Activated CD8-positive, alpha-beta memory T cell treated with anti-CD3 and anti-CD28 coated beads for 36 hours (primary cell): ENCODE measurements around the gene CDKN2AIPNL. TPM values are rescaled to one million over a fixed set of nuclear protein-coding genes. Genes with fewer than 3 reads are reported as not detected.

ENCODE experiments used
- CTCF ChIA-PET: fragments of 350-600 bp; sonication (Branson Sonifier 250); formaldehyde crosslinking; loops from one replicate; lab custom pipeline; 2021; ENCODE audit warnings: antibody characterized with exemption; lab: Charles Lee
- POLR2A ChIA-PET: fragments of 350-600 bp; sonication (Branson Sonifier 250); formaldehyde crosslinking; loops from one replicate; lab custom pipeline; 2021; ENCODE audit warnings: antibody characterized with exemption; lab: Charles Lee
- total RNA-seq, 2 experiments: library from RNA; stranded (reverse); gene quantifications; one replicate each; pipeline ENCODE4 v1.2.3, GENCODE V29; 2021

CDKN2AIPNL gene
- total RNA-seq: 10 to 100 TPM; 42.3 to 44.7 TPM

DNA sequence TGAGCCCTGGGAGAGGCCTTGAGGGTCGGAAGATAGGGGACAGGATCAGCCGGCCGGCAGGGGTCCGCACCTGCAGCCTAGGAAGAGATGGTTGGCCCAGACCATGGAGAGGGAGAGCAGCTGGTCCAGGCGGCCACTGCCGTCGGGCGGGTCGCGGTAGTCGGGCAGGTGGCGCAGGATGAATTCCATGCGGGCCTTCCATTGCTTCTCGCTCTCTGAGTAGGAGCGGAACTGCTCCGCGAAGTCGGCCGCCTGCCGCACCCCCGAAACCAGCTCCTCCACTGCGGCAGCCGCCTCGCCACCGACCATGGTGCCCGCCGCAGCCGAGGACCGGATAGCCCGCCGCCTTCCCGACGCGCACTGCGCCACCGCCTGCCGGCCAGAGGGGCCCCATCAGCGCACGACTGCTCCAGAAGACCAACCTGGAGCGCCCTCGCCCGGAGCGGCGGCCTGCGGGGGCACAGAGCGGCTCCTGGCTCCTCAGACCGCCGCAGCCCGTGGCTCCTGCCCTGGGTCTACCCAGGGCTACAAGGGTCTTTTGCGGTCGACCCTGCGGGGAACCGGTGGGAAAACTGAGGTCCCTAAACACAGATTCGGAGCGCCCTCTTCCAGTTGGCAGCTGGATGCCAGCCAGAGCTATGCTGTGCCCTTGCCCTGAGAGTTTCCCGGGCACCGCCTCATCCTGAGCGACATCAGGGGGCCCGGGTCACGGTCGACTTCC is at the start of gene CDKN2AIPNL:
CDKN2AIPNL (minus strand) TSS at position 336 of the 721 bp plus-strand sequence; CDS start at position 309, 27 bp downstream.
- CTCF ChIA-PET: interaction anchor here (0.6 to 2.9 kb wide), 22 partner anchors 10 to 234 kb away, joined by 3 to 21 read pairs (median 4); partner anchors contain the start of genes JADE2 and SKP1
- POLR2A ChIA-PET: interaction anchor here (0.6 to 1.5 kb wide), 10 partner anchors 20 to 286 kb away, joined by 3 to 8 read pairs (median 4); partner anchors contain the start of genes JADE2 and UBE2B

DNA sequence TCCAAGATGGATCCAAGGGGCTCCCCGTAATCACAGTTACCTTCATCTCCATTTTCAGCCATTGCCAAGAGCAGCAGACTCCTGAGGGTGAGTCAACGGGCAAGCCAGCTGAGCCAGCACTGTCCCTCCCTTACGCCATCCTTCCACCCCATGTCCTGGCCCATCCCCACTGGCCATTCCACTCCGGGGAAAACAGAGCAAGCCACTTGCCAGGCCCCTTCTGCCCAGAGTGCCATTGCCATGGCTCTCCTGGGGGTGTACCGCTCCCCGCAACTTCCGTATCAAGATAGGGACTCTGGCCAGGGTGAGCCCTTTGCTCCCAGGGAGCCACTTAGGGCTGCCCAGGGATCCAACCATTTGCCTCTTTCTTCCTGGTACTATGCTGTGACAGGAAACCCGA is 48.9 kb upstream of the CDKN2AIPNL start:
- CTCF ChIA-PET: interaction anchor here (1.4 kb wide), 1 partner anchor 64 kb away, joined by 5 read pairs; no protein-coding TSS in a partner anchor
- POLR2A ChIA-PET: no interaction called here

GRCh38 chr5:134459491-134459890 is 47.8 kb upstream of the CDKN2AIPNL start:
- CTCF ChIA-PET: interaction anchor here (0.7 kb wide), 1 partner anchor 120 kb away, joined by 5 read pairs; no protein-coding TSS in a partner anchor
- POLR2A ChIA-PET: no interaction called here

GRCh38 chr5:134459010-134459403 is 47.3 kb upstream of the CDKN2AIPNL start:
- POLR2A ChIA-PET: no interaction called here

GRCh38 chr5:134458234-134459009 is 46.7 kb upstream of the CDKN2AIPNL start:
- POLR2A ChIA-PET: no interaction called here
- CTCF ChIA-PET: interaction anchor here (0.5 kb wide), 1 partner anchor 73 kb away, joined by 3 read pairs; no protein-coding TSS in a partner anchor

More at GRCh38 chr5:134459010-134459403, 47.3 kb upstream of the CDKN2AIPNL start:
- CTCF ChIA-PET: no interaction called here

GRCh38 chr5:134457801-134458200 is 46.1 kb upstream of the CDKN2AIPNL start:
- ChIA-PET POLR2A (no interaction called here), CTCF (interaction anchor here (0.5 kb wide), 1 partner anchor 74 kb away, joined by 3 read pairs; no protein-coding TSS in a partner anchor)

- CTCF ChIA-PET: no interaction called here
These were observed 45.1 kb upstream of the CDKN2AIPNL start for GRCh38 chr5:134456825-134457224.

GRCh38 chr5:134455466-134455865 is 43.8 kb upstream of the CDKN2AIPNL start:
- ChIA-PET CTCF (no interaction called here), POLR2A (no interaction called here)

More at GRCh38 chr5:134456825-134457224, 45.1 kb upstream of the CDKN2AIPNL start:
- POLR2A ChIA-PET: interaction anchor here (0.6 kb wide), 1 partner anchor 342 kb away, joined by 4 read pairs; no protein-coding TSS in a partner anchor

DNA sequence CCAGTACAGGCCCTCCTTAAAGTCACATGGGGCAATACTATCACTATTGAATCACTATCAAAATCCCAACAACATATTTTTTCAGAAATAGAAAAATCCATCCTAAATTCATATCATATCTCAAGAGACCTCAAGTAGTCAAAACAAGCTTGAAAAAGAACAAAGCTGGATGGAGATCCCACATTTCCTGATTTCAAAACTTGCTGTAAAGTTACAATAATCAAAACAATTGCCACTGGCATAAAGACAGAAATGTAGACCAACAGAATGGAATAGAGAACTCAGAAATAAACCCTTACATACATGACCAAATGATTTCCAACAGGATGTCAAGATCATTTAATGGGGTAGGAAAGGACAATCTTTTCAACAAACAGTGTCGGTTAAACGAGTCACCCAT is 41.3 kb upstream of the CDKN2AIPNL start:
- POLR2A ChIA-PET: no interaction called here
- CTCF ChIA-PET: no interaction called here

GRCh38 chr5:134451936-134452505 is 40.3 kb upstream of the CDKN2AIPNL start:
- CTCF ChIA-PET: interaction anchor here (0.5 kb wide), 1 partner anchor 30 kb away, joined by 3 read pairs; no protein-coding TSS in a partner anchor
- POLR2A ChIA-PET: no interaction called here

DNA sequence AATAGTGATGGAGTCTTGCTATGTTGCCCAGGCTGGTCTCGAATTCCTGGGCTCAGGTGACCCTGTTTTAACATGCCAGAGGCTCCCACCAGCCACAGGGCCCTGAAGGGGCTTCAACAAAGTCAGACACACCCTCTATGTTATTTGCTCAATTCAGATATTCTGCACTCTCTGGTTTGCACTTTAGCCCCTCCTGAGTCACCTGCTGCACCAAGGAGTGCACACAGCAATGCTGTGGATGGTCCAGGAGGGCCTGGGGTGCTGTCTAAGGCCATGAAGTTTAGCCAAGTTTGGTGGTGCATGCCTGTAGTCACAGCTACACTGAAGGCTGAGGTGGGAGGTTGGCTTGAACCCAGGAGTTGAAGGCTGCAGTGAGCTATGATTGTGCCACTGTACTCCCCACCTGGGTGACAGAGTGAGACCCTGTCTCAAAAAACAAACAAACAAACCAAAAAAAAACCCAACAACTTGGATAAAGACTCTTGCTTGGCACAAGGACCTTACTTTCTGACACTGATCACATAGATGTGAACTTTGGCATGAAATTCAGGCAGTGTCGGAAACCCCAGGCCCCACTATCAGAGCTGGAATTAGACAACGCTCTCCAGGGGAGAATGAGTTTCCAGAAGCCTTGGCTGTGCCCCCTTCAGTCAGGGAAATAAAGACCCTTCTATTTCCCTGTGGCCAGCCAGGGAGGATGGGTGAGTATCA is 39.7 kb upstream of the CDKN2AIPNL start:
- ChIA-PET CTCF (no interaction called here), POLR2A (no interaction called here)

DNA sequence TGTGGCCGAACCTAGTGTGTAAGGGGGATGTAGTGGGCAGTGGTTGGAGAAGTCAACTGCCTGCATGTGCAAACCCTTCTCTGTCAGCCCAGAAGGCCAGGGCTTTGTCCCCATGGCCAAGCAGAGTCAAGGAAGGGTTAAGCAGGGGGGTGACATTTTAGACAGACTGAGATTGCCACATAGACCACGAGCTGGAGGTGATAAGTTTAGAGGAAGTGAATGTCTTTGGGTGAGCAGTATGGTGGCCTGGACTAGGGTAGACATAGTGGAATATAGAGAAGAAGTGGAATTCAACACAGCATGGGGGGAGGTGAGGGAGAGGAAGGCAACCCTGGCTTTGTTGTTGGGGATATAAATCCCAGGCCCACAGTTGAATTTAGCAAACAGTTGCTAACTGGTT is 38.7 kb upstream of the CDKN2AIPNL start:
- CTCF ChIA-PET: no interaction called here

GRCh38 chr5:134449167-134449566 is 37.5 kb upstream of the CDKN2AIPNL start:
- ChIA-PET CTCF (no interaction called here), POLR2A (no interaction called here)

More for the DNA sequence above, 38.7 kb upstream of the CDKN2AIPNL start:
- POLR2A ChIA-PET: no interaction called here

- ChIA-PET POLR2A (no interaction called here), CTCF (interaction anchor here (0.6 kb wide), 1 partner anchor 8 kb away, joined by 3 read pairs; no protein-coding TSS in a partner anchor)
These were observed 36.3 kb upstream of the CDKN2AIPNL start for GRCh38 chr5:134447815-134448520.

DNA sequence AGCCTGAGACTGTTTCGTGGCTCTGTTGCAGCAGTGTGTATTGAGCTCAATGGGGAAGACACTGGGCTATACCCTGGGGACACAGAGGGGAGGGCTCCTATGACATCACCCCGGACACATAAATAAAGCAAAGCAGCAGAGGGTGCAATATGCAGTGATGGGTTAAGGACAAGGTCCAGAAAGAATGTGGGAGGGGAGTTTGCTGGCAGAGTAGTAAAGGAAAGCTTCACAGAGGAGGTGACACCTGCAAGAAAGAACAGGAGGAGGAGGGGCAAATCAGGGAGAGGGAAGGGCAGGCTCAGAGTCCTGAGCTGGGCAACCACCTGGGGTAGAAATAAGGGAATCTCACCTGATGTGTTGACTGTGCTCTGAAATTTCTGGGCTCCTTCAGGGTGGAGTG is 35.3 kb upstream of the CDKN2AIPNL start:
- ChIA-PET CTCF (no interaction called here), POLR2A (no interaction called here)

DNA sequence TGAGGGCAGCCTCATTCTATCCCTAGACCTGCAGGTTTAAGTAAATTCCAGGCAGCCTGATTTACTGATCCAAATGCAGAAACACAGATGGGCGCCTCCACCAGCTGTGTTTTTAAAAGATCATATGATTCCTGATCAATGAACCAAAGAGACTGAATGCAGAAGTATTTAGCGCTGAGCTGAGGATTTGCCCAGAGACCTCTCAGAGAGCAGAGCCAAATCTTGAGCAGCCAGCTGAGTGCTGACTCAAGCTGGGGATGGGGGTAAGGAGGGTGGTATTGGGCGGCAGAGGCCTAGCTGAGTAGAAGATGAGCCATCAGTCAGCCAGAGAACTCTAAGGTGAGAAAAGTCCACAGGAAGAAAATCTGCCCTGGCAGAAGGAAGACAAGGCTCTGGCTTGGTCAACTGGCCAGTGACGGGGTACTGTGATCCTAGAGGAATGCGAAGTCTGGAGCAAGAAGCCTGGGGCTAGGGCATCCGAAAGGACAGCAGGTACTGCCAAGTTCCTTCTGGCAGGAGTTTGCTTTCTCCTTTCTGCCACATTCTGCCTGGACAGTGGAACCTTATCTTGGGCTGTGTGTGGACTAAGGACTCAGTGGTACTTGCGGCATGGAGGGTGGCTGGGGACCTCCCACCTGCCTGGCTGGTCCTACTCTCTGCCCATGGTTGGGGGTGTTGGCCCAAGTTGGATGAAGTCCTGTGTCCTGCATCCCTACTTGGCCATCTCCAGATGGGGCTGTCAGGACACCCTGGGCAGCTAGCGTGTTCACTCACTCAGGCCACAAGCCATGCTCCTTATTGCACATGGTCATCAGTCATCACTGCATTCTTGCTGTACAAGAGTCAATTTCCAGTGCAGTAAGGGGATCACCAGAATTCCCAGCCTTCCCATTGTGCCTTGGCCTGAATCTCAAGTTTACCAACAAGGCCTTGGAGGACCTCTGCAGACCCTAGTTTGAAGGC is 34.5 kb upstream of the CDKN2AIPNL start:
- ChIA-PET CTCF (no interaction called here), POLR2A (no interaction called here)

- CTCF ChIA-PET: no interaction called here
- POLR2A ChIA-PET: no interaction called here
These were observed 33.3 kb upstream of the CDKN2AIPNL start for GRCh38 chr5:134444941-134445471.
